HG03045 (cell line): Measurements from ENCODE around the gene ITPRIPL1.

Experiments used
- ATAC-seq: cut with Tn5 transposase; IDR thresholded peaks from one replicate; pipeline ENCODE4 v1.9.1; 2021; ENCODE audit warnings: mild to moderate bottlenecking, moderate library complexity; ENCODE audit not compliant: unreplicated experiment

The ITPRIPL1 gene

DNA sequence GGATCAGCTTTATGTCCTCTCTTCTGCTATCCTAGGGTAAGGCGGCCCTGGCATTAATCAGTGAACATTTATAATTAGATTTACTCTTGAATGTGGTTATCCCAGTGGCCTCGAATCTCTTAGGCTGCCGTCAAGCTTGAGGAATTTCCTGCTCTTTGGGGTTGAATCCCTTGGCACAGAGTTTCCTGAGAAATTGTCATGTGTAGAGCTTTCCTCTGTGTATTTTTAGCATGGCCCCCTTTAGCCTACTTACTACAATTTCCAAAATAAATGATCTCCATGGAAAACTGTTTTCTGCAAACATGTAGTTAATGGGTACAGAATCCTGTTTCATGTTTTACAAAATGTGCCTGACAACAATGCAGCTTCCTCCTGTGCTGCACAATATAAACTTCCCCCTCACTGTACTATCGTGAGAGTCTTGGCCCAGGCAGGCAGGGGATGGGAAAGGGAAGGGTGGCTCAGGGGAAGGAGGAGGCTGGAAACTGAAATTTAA, 28.5 kb downstream of the ITPRIPL1 start:
- ATAC-seq, result no peak

GRCh38 chr2:96354492-96354891, 29.4 kb downstream of the ITPRIPL1 start:
- no peak for ATAC-seq

GRCh38 chr2:96356889-96357288, 31.8 kb downstream of the ITPRIPL1 start:
- no peak for ATAC-seq

- no peak for ATAC-seq
Observed at GRCh38 chr2:96359310-96359709, 34.2 kb downstream of the ITPRIPL1 start.

GRCh38 chr2:96359866-96360265, 34.7 kb downstream of the ITPRIPL1 start:
- ATAC-seq, result no peak

DNA sequence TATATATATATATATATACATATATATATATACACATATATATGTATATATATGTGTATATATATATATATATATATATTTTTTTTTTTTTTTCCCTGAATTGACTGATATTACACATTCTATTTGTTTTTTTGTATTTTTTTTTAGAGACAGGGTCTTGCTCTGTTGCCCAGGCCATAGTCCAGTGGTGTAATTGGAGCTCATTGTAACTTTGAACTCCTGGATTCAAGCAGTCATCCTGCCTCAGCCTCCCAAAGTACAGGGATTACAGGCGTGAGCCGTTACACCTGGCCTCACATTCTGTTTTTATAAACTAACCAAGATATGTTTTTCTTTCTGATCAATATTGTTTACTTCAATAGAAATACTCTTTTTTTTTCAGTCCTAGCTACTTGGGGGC, 36.6 kb downstream of the ITPRIPL1 start:
- ATAC-seq, result no peak

DNA sequence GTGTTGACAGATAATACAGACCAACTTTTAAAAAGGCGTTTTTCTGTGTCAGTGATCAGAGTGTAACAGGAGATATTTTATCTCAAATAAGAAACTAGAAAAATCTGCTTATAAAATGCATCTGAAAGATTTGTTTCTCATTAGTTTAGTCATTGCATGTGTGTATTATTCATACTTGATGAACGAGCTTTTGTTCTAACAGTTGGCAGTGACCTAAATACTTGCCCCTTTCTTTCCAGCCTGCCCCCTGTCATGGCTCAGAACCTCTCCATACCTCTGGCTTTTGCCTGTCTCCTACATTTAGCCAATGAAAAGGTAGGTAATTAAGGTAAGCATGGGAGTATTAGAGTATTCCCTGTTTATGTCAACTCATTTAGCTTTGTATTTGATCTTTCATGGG, 44.1 kb downstream of the ITPRIPL1 start:
- ATAC-seq, result no peak

DNA sequence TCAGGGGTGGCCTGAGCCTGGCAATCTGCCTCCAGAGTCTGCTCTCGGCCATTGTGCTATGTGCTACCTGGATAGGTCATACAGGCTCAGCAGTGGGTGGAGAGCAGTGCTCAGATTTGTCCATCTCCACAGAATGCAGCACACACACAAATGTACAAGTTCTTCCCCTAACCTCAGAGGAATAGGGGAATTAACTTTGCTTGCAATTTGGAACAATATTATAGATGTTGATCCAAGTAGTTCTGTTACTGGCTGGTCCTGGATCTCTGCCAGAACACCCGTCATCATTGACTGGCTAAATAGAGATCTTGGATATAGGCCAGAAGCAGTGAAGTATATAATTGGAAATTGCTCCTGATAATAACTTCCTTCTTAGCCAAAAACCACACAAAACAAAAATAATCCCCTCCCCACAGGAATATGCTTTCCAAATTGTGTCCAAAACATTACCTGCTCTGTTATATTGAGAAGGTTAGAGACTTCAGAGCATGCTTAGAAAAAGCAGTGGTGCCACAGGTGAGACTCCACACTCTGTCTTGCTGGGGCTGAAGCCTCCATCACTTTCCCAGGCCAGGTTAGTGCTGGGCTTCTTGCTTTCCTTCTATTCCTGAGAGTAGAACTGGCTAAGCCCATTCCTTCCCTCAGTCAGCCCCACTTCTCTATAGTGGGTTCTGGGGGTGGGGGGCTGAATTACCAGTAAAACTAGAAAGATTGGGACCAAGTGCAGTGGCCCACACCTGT, 49.3 kb downstream of the ITPRIPL1 start:
- no peak for ATAC-seq
